ENCODE results near the gene THBS2. TPM values are rescaled to one million over a fixed set of nuclear protein-coding genes. Genes with fewer than 3 reads are reported as not detected.
"Not testable (repeated sequence)": the region's sequence is repeated elsewhere in the genome, so short reads cannot be mapped to it uniquely, and the experiment has no call there.

Gene THBS2
- total RNA-seq, 3 donors from 2014 or later: 3.7 to 39.1 (median 4.0) TPM

DNA sequence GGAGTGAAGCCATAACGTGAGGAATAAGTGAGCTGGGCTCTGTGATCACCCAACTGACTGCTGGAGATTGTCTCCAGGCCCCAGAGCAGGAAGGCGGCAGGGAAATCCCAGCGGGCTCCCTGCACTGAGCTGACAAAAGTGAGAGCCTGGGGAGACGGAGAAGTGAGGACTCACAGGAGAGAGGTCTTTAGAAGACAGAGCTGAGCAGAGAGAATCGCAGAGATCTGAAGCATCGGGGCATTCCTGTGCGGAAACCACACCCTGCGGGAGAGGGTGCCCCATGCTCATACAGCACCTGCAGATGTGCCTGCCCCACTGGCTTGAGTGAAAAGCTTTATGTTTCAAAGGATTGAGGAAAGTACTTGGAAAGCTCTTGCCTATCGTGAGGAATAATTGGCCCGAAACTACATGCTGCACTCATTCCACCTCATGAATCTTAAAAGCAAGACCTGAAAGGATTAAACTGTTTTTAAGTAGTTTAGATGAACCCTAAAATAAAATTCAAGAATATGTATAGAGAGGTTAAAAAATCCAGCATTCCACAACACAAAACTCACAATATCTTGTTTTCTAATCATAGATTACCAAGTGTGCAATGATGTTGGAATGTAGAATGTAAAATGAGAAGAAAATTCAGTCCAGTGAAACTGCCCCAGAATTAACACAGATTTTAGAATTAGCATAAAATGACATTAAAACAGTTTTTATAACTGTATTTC, 17.7 kb upstream of the THBS2 start:
- no peak overlapping the region for H3K4me3 ChIP-seq
- ATAC-seq (no peak), DNase-seq (no peak)
- intact Hi-C loops (cut with DNase I, micrococcal nuclease): no loop called here
- H3K4me1 ChIP-seq (ENCODE audit: low read depth): no peaks in the 10 kb centered on the region
- no peaks in the 10 kb centered on the region for H3K36me3 ChIP-seq (ENCODE audit: low read depth)
- TF ChIP-seq, protein P1, sequence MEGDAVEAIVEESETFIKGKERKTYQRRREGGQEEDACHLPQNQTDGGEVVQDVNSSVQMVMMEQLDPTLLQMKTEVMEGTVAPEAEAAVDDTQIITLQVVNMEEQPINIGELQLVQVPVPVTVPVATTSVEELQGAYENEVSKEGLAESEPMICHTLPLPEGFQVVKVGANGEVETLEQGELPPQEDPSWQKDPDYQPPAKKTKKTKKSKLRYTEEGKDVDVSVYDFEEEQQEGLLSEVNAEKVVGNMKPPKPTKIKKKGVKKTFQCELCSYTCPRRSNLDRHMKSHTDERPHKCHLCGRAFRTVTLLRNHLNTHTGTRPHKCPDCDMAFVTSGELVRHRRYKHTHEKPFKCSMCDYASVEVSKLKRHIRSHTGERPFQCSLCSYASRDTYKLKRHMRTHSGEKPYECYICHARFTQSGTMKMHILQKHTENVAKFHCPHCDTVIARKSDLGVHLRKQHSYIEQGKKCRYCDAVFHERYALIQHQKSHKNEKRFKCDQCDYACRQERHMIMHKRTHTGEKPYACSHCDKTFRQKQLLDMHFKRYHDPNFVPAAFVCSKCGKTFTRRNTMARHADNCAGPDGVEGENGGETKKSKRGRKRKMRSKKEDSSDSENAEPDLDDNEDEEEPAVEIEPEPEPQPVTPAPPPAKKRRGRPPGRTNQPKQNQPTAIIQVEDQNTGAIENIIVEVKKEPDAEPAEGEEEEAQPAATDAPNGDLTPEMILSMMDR (IDR thresholded peaks at IDR 0.05): no peak
- H3K9me3 ChIP-seq: no peaks in the 10 kb centered on the region

DNA sequence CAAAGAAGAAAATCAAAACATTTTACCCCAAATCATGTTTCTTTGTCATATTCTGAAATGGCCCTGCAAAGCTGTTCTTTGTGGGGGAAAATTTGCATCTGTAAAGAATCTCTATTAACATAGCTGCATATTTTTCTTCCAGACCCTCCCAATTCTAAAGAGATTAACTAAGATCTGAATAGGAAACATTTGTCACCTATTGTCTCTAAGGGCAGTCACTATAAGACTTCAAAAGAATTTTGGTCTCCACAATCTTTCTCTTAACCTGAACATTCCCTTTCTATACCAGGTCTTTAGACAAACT, 16.4 kb upstream of the THBS2 start:
- intact Hi-C loops (cut with DNase I, micrococcal nuclease); ATAC-seq; DNase-seq; H3K4me1 ChIP-seq (ENCODE audit: low read depth); H3K36me3 ChIP-seq (ENCODE audit: low read depth); H3K9me3 ChIP-seq; H3K4me3 ChIP-seq: not testable (repeated sequence)

DNA sequence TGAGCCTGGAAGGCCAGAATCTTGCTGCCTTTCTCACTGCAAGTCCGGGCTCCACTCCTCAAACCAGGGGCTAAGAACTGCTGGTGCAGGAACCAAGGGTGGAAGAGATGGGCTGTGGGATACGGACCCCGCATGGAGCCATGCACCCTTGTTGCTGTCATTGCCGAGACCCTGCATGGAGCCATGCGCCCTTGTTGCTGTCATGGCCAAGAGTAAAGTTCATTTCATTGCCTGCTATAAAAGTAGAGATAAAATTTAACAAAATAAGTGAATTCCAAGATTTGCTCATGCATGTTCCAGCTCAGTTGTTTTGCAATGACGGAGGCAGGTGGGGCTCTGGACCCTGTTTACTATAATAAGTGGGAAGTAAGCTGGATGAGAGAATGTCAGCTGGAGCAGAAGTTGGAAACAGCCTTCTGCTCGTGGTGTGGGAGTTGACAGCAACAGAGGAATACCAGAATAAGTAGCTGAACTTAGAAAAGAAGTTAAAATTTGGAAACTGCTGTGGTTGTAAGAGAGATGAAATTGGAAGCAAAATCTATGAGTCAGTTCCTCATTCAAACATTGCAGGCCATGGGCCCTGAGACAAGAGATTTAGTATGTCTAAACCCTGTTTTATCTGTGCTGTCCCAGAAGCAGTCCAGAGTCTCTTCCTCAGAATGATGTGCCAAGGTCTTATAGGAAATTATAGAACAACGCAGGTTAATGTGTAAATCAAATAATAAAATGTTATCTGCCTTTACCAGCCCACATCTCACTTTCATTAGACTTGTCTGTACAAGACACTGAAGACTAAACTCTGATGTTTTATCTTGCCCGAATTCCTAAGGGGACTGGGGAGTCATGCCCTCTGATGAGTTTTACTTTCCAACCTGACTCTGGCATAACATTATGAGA, 15.8 kb upstream of the THBS2 start:
- TF ChIP-seq, protein P1 (IDR thresholded peaks at IDR 0.05): no peak
- no peak overlapping the region for H3K4me3 ChIP-seq
- intact Hi-C loops (cut with DNase I, micrococcal nuclease): no loop called here
- no peaks in the 10 kb centered on the region for H3K36me3 ChIP-seq (ENCODE audit: low read depth)
- no peaks in the 10 kb centered on the region for H3K9me3 ChIP-seq
- ATAC-seq: no peak
- DNase-seq: peak in 1 of 3 donors; percentile 29
- no peaks in the 10 kb centered on the region for H3K4me1 ChIP-seq (ENCODE audit: low read depth)

GRCh38 chr6:169268276-169268675, 14.6 kb upstream of the THBS2 start:
- Histone ChIP-seq H3K4me3 (no peak overlapping the region), H3K36me3 (ENCODE audit: low read depth) (no peaks in the 10 kb centered on the region), H3K9me3 (no peaks in the 10 kb centered on the region), H3K4me1 (ENCODE audit: low read depth) (no peaks in the 10 kb centered on the region)
- ATAC-seq (no peak), DNase-seq (no peak)
- intact Hi-C loops (cut with DNase I, micrococcal nuclease): no loop called here
- TF ChIP-seq, protein P1 (IDR thresholded peaks at IDR 0.05): no peak

- DNase-seq (no peak), ATAC-seq (no peak)
- Histone ChIP-seq H3K4me3 (no peak overlapping the region), H3K4me1 (ENCODE audit: low read depth) (no peaks in the 10 kb centered on the region), H3K9me3 (no peaks in the 10 kb centered on the region), H3K36me3 (ENCODE audit: low read depth) (no peaks in the 10 kb centered on the region)
- TF ChIP-seq, protein P1 (IDR thresholded peaks at IDR 0.05): no peak
- intact Hi-C loops (cut with DNase I, micrococcal nuclease): no loop called here
These were observed 13.3 kb upstream of the THBS2 start for GRCh38 chr6:169266746-169267591.

All from mucosa of descending colon (tissue), 3 donors.